Activated T-helper 2 cell treated with anti-CD3 and anti-CD28 coated beads, Interferon-gamma antibody, Interleukin-2, Interleukin-4, amounts not matched to agents 10 μg/mL and 5 μg/mL and 100 μg/mL, durations not matched to agents 14 hours and 24 hours and 36 hours (primary cell): ENCODE results near the gene PCDH10. TPM values are rescaled to one million over a fixed set of nuclear protein-coding genes. Genes with fewer than 3 reads are reported as not detected.
"Not testable (repeated sequence)": the region's sequence is repeated elsewhere in the genome, so short reads cannot be mapped to it uniquely, and the experiment has no call there.

Experiments used
- DNase-seq: peaks from one replicate; pipeline ENCODE4 v3.0.0; 2021; ENCODE audit warnings: low spot score
- H3K27ac Mint-ChIP-seq: one replicate; pipeline ENCODE4 v1.8.0; 2021; ENCODE audit warnings: mixed read lengths
- H3K27me3 Mint-ChIP-seq: one replicate; pipeline ENCODE4 v1.8.0; 2021; ENCODE audit warnings: low read depth, mixed read lengths
- H3K36me3 Mint-ChIP-seq: one replicate; pipeline ENCODE4 v1.8.0; 2021; ENCODE audit warnings: low read depth, mixed read lengths
- H3K4me1 Mint-ChIP-seq: one replicate; pipeline ENCODE4 v1.8.0; 2021; ENCODE audit warnings: low read depth, mixed read lengths
- H3K4me3 Mint-ChIP-seq: one replicate; pipeline ENCODE4 v1.8.0; 2021; ENCODE audit warnings: low read depth, mild to moderate bottlenecking, moderate library complexity, mixed read lengths
- H3K9me3 Mint-ChIP-seq: one replicate; pipeline ENCODE4 v1.8.0; 2021; ENCODE audit warnings: mixed read lengths
- intact Hi-C: fragments of 100-400 bp; cut with micrococcal nuclease; formaldehyde crosslinking; loops from one replicate; pipeline ENCODE4 v1.15.1; 2023
- total RNA-seq: library from RNA; stranded (reverse); gene quantifications from 2 replicates; pipeline ENCODE4 v1.2.3, GENCODE V29; 2022

Gene PCDH10
- total RNA-seq, 1 donor from 2014 or later: 0.09 TPM

DNA sequence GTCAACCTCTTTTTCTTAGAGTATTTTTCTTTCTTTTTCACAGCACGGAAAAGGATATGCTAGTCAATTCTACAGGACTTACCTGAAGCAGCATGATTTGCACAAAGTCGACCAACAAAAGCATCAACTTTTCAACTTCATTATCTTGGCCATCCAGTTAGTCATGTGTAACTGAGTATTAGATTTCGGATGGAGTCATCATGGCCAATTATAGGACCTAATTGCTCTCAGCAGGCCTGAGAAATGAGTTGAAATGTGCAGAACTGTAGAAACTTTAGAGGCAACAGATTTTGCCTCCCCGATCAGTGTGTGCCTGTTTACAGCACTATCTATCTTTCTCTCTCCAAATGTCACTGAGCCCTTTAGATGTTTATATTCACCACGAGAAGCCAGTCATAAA lies 41.0 kb downstream of the PCDH10 start:
- H3K4me1 Mint-ChIP-seq: no peaks in the 10 kb centered on the region
- no peaks in the 10 kb centered on the region for H3K27me3 Mint-ChIP-seq
- H3K9me3 Mint-ChIP-seq: peaks cover under 1% of the 10 kb centered on the region
- intact Hi-C loops: no loop called here
- no peaks in the 10 kb centered on the region for H3K36me3 Mint-ChIP-seq
- no peak overlapping the region for H3K27ac Mint-ChIP-seq
- H3K4me3 Mint-ChIP-seq: no peak overlapping the region
- DNase-seq: no peak

- Mint-ChIP-seq H3K36me3 (no peaks in the 10 kb centered on the region), H3K4me3 (no peak overlapping the region), H3K9me3 (peaks cover 13% of the 10 kb centered on the region), H3K27me3 (no peaks in the 10 kb centered on the region), H3K27ac (no peak overlapping the region), H3K4me1 (no peaks in the 10 kb centered on the region)
- intact Hi-C loops: no loop called here
- no peak for DNase-seq
These were observed 59.7 kb downstream of the PCDH10 start for GRCh38 chr4:133208694-133209285.

- no peaks in the 10 kb centered on the region for H3K27me3 Mint-ChIP-seq
These were observed 84.8 kb downstream of the PCDH10 start for GRCh38 chr4:133233922-133234321.

GRCh38 chr4:133240451-133240850 lies 91.4 kb downstream of the PCDH10 start:
- H3K4me3 Mint-ChIP-seq, DNase-seq, H3K9me3 Mint-ChIP-seq, H3K27me3 Mint-ChIP-seq, H3K4me1 Mint-ChIP-seq, H3K27ac Mint-ChIP-seq, H3K36me3 Mint-ChIP-seq, intact Hi-C loops: not testable (repeated sequence)

More at GRCh38 chr4:133233922-133234321, 84.8 kb downstream of the PCDH10 start:
- Mint-ChIP-seq H3K9me3 (no peaks in the 10 kb centered on the region), H3K27ac (no peak overlapping the region), H3K36me3 (no peaks in the 10 kb centered on the region), H3K4me1 (no peaks in the 10 kb centered on the region), H3K4me3 (no peak overlapping the region)
- DNase-seq: no peak
- intact Hi-C loops: no loop called here
